ENCODE data around the gene FOXA2. TPM values are rescaled to one million over a fixed set of nuclear protein-coding genes. Genes with fewer than 3 reads are reported as not detected.
A peak's percentile ranks its signal among the peaks of the same experiment; 100 is the strongest.

Gene FOXA2
- total and polyA plus RNA-seq, 2 of the 13 experiments (the other 11 are each of a cell fraction or from before 2014, with no cell fraction given) = 8.8 to 12.2 TPM

DNA sequence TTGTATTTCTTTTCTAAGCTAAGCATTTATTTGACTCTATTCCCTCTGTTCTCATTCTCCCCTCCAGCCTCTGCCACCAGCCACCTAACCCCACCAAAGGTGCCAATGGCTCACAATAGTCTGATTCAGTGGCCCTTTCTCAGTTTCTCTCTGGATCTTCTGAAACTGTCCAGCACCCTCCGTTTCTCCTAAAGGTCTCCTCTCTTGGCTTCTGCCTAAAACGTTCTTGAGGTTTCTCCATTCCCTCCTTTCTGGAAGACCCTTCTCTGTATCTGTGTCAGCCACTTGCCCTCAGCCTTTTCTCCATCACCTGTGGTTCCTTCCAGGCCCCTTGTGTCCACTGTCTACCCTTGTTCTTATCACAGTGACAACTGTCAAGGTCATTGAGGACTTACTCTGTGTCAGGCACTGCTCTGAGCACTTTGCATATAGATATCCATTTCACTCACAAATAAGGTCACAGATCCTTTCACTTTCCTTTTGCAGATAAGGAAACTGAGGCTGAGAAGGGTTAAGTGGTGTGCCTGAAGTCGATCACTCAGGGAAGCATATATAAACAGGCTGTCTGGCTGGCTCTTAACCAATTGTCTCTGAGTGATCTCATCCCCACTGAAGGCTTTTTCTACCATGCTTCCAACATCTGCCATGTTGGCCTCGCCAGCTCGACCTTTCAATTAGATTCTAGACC, 48.1 kb downstream of the FOXA2 start (continued):
- TF ChIP-seq RXRA (CRISPR knock-in tag; IDR thresholded peaks at IDR 0.05) (no peak), KMT2A (CRISPR knock-in tag; IDR thresholded peaks at IDR 0.05) (0 out of 2 replicates have a peak, but pooled peaks have one; percentile 16), MIXL1 (CRISPR knock-in tag; IDR thresholded peaks at IDR 0.05) (no peak), TBX3 (IDR thresholded peaks at IDR 0.05; ENCODE audit: borderline replicate concordance) (no peak), TGIF2 (CRISPR knock-in tag; IDR thresholded peaks at IDR 0.05) (no peak), RAD21 (CRISPR knock-in tag; IDR thresholded peaks at IDR 0.05) (no peak), ZNF24 (IDR thresholded peaks at IDR 0.05) (no peak), ZSCAN29 (CRISPR knock-in tag; conservative IDR thresholded peaks at IDR 0.05) (peak; percentile 70; the same call in 1 of the 2 replicates), ZNF75D (CRISPR knock-in tag; IDR thresholded peaks at IDR 0.05; ENCODE audit: borderline replicate concordance) (no peak), ZNF724P (CRISPR knock-in tag; IDR thresholded peaks at IDR 0.05; ENCODE audit: borderline replicate concordance) (no peak), SNAPC2 (CRISPR knock-in tag; IDR thresholded peaks at IDR 0.05) (no peak), ZNF44 (CRISPR knock-in tag; IDR thresholded peaks at IDR 0.05) (no peak), TRIM24 (CRISPR knock-in tag; IDR thresholded peaks at IDR 0.05) (no peak)
- TF ChIP-seq, protein P1, sequence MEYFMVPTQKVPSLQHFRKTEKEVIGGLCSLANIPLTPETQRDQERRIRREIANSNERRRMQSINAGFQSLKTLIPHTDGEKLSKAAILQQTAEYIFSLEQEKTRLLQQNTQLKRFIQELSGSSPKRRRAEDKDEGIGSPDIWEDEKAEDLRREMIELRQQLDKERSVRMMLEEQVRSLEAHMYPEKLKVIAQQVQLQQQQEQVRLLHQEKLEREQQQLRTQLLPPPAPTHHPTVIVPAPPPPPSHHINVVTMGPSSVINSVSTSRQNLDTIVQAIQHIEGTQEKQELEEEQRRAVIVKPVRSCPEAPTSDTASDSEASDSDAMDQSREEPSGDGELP (IDR thresholded peaks at IDR 0.05; ENCODE audit: borderline replicate concordance, low read depth) = no peak
- TF ChIP-seq, protein P2, sequence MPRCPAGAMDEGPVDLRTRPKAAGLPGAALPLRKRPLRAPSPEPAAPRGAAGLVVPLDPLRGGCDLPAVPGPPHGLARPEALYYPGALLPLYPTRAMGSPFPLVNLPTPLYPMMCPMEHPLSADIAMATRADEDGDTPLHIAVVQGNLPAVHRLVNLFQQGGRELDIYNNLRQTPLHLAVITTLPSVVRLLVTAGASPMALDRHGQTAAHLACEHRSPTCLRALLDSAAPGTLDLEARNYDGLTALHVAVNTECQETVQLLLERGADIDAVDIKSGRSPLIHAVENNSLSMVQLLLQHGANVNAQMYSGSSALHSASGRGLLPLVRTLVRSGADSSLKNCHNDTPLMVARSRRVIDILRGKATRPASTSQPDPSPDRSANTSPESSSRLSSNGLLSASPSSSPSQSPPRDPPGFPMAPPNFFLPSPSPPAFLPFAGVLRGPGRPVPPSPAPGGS (CRISPR knock-in tag; IDR thresholded peaks at IDR 0.05) = peak; percentile 75; the same call in 1 of the 2 replicates
- TF ChIP-seq, protein P3, sequence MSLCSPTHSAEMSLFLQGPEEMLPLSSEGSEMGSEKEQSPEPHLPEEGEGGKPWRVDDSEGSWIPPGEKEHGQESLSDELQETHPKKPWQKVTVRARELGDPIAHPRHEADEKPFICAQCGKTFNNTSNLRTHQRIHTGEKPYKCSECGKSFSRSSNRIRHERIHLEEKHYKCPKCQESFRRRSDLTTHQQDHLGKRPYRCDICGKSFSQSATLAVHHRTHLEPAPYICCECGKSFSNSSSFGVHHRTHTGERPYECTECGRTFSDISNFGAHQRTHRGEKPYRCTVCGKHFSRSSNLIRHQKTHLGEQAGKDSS (CRISPR knock-in tag; IDR thresholded peaks at IDR 0.05; ENCODE audit: borderline replicate concordance, low read depth) = no peak
- TF ChIP-seq, protein P4, sequence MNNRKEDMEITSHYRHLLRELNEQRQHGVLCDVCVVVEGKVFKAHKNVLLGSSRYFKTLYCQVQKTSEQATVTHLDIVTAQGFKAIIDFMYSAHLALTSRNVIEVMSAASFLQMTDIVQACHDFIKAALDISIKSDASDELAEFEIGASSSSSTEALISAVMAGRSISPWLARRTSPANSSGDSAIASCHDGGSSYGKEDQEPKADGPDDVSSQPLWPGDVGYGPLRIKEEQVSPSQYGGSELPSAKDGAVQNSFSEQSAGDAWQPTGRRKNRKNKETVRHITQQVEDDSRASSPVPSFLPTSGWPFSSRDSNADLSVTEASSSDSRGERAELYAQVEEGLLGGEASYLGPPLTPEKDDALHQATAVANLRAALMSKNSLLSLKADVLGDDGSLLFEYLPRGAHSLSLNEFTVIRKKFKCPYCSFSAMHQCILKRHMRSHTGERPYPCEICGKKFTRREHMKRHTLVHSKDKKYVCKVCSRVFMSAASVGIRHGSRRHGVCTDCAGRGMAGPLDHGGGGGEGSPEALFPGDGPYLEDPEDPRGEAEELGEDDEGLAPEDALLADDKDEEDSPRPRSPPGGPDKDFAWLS (CRISPR knock-in tag; IDR thresholded peaks at IDR 0.05; ENCODE audit: borderline replicate concordance) = no peak
- TF ChIP-seq, protein P5, sequence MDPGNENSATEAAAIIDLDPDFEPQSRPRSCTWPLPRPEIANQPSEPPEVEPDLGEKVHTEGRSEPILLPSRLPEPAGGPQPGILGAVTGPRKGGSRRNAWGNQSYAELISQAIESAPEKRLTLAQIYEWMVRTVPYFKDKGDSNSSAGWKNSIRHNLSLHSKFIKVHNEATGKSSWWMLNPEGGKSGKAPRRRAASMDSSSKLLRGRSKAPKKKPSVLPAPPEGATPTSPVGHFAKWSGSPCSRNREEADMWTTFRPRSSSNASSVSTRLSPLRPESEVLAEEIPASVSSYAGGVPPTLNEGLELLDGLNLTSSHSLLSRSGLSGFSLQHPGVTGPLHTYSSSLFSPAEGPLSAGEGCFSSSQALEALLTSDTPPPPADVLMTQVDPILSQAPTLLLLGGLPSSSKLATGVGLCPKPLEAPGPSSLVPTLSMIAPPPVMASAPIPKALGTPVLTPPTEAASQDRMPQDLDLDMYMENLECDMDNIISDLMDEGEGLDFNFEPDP (CRISPR knock-in tag; conservative IDR thresholded peaks at IDR 0.05) = no peak
